Activated T-helper 9 cell treated with anti-CD3 and anti-CD28 coated beads, Interleukin-2, amount 50 U/mL, for 16 hours (primary cell): ENCODE measurements around the gene GPR32.
"Not testable (repeated sequence)": the region's sequence is repeated elsewhere in the genome, so short reads cannot be mapped to it uniquely, and the experiment has no call there.

Source experiments
- DNase-seq: peaks from one replicate; pipeline ENCODE4 v3.0.0-alpha.2; 2020; ENCODE audit warnings: low read depth

The GPR32 gene, protein sequence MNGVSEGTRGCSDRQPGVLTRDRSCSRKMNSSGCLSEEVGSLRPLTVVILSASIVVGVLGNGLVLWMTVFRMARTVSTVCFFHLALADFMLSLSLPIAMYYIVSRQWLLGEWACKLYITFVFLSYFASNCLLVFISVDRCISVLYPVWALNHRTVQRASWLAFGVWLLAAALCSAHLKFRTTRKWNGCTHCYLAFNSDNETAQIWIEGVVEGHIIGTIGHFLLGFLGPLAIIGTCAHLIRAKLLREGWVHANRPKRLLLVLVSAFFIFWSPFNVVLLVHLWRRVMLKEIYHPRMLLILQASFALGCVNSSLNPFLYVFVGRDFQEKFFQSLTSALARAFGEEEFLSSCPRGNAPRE

DNA sequence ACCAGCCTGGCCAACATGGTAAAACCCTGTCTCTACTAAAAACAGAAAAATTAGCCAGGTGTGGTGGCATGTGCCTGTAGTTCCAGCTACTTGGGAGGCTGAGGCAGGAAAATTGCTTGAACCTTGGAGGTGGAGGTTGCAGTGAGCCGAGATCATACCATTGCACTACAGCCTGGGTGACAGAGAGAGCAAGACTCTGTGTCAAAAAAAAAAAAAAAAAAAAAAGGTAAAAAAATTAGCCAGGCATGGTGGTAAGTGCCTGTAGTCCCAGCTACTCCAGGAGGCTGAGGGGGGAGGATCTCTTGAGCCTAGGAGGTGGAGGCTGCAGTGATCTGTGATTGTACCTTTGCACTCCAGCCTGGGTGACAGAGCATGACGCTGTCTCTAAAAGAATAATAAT is at the start of gene GPR32:
Gene GPR32 (plus strand): TSS at position 301 of the 400 bp plus-strand sequence. CDS start 137 bp downstream, outside the sequence.
- not testable (repeated sequence) for DNase-seq

DNA sequence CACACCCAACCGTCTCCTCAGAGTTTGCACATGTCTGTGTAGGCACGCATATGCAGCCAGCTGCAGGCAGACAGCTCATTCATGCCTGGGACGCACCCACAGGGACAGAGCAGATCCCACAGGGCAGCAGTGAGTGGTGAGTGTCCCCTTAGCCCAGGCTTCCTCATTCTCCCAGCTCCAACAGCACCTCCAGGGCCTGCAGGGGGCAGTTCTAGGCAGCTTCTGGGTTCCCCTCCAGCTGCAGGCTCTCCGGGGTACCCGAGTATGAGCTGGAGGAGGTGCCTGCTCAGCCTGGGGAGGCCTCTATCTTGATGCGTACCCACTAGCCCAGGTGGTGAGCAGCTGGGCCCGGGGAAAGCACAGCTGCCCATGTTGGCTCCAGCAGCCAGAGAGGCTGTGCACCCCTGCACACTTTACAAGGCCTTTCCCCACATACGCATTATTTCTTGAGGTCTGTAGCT is 49.3 kb upstream of the GPR32 start:
- no peak for DNase-seq

DNA sequence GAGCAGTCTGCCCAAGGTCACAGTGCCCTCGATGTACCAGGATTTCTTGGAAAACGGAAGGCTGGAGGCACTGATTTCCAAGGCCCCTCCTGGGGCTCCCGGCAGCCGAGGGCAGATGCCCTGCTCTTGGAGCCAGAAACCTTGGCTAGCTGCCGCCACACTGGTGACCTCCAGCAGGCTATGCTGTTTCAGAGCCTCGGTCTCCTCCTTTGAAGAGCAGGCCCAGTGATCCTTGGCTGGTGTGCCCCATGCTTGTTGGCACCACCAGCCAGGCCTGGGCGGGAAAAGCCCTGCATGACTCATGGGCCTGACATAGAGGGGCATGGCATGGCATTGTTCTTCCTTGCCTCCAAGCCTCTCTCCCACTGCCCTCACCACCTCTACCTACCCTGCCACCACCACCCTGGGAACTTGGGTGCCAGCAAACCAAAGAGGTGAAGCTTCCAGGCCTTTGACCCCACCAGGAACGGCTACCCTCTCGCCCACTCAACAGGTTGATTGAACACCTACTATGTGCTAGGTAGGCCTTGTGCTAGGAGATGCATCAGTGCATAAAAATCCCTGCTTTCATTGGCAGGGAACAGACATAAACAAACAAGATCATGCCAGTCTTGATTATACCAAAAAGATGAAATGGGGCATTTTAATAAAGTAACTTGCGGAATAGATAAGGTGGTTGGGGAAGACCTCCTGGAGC is 48.7 kb upstream of the GPR32 start:
- DNase-seq, result no peak

DNA sequence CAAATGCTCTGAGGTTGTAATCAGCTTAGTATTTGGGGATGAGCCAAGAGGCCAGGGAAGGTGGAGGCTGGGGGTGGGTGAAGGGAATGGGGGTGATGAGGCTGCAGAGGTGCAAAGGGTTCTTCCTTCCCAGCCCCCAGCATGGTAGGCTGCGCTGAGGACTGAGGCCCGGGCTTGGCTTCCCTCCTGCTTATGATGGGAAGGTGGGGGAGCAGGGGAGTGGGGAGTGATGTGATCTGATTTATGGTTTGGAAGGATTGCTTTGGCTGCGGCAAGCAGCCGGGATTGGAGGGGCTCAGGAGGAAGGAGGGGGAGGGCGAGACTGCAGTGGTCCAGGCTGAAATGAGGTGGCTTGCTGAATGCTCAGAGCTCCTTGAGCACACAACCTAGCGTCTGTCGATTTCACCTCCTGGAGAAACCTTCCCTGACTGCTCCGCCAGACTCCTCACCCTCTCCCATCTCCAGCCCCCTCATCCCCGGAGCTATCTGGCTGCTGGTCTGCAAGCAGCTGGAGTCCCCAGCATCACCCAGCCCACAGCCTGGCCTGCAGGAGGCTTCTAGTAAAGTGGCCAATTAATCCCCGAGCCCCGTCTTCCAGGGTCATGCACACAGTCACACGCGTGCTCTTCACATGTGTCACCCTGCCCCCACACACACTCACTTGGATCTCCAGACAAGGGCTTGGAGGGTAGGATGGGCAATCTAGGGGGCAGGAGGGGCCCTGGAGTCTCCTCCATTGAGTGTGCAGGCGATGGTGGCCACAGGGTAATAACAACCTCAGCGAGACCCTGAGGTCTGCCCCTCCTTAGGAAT is 47.9 kb upstream of the GPR32 start:
- no peak for DNase-seq

DNA sequence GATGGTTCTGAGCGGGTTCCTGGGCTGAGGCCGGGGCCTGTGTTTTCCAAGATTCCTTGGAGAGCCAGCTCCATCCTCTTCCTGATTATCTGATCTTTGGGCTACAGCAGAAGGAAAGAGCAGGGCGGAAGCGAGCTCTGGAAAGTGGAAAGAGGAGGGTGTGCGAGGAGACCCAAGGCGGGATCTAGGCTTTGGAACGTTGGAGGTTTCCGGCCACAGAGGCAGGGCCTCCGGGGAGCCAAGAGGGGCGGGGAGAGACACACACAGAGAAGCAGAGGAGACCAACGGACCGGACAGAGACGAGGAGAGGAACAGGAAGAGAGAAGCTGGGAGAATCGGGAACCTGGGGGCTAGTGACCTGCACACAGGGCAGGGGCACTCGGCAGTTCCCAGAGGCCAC is 47.2 kb upstream of the GPR32 start, which contains the start of gene CLEC11A:
Gene CLEC11A (plus strand): TSS at position 296 of the 400 bp plus-strand sequence. CDS start 162 bp downstream, outside the sequence.
- DNase-seq, result no peak

DNA sequence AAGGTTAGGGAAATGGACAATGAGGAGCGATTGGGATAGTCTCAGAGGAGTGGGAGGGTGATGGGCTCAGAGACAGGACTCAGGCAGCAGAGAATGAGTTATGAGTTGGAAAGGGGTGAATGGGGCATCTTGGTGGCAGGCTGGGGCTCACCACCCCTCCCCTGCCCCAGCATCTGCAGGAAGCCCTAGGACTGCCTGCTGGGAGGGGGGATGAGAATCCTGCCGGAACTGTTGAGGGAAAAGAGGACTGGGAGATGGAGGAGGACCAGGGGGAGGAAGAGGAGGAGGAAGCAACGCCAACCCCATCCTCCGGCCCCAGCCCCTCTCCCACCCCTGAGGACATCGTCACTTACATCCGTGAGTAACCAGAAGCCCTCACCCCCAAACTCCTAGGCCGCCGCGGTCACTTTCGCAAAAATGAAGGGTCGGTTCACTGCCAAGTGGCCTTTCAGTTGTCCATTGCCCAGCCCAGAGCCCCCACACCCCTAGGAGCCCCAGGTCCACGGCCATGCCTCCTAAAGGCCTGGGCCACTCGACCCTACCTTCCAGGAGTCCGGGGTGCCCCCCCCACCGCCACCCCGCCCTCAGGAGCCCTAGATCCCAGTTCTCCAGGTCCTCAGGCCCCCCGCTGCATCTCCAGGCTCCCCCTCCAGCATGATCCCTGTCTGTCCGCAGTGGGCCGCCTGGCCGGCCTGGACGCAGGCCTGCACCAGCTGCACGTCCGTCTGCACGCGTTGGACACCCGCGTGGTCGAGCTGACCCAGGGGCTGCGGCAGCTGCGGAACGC is 46.3 kb upstream of the GPR32 start:
- DNase-seq, result no peak

DNA sequence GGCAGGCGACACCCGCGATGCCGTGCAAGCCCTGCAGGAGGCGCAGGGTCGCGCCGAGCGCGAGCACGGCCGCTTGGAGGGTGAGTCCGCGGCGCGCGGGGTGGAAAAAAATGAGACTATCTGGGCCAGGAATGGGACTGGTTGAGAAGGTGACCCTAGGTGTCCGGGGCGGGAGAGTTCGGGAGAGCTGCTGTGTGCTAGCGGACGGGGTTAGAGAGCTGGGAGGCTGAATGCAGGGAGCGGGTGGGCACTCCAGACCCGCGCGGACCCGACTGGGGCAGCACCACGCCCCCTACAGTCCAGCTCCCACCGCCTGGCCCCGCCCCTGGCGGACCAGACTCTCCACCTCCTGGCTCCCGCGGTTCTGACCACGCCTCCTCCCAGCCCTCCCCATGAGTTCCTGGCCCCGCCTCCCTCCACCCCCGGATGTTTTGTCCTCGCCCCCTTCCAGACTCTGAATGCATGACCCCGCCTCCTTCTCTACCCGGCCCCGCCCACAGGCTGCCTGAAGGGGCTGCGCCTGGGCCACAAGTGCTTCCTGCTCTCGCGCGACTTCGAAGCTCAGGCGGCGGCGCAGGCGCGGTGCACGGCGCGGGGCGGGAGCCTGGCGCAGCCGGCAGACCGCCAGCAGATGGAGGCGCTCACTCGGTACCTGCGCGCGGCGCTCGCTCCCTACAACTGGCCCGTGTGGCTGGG is 45.6 kb upstream of the GPR32 start:
- DNase-seq, result peak; percentile 65

DNA sequence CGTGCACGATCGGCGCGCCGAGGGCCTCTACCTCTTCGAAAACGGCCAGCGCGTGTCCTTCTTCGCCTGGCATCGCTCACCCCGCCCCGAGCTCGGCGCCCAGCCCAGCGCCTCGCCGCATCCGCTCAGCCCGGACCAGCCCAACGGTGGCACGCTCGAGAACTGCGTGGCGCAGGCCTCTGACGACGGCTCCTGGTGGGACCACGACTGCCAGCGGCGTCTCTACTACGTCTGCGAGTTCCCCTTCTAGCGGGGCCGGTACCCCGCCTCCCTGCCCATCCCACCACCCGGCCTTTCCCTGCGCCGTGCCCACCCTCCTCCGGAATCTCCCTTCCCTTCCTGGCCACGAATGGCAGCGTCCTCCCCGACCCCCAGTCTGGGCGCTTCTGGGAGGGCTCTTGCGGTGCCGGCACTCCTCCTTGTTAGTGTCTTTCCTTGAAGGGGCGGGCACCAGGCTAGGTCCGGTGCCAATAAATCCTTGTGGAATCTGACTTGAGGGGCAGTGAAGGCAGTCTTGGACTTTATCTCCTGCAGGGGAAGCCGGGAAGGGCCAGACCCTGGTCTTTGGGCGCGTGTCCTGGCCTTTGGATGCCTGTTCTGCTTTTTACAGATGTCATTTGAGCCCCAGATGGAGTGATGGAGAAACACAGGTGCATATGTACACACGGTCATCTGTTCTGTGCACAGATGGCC is 44.9 kb upstream of the GPR32 start:
- DNase-seq, result no peak

DNA sequence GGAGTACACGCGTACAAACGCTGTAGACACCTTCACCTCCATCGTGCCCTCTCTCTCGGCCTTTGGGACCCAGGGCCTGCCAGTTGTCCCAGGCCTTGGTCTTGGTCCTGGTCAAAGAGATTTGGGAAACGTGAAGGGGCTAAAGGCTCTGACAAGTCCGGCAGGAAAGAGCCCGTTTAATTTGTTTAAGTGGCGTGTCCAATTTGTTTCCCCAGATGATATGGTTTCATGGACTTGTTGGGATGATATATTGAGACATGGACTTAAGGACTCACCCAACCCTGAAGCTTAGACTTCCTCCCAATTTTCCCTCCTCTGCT is 44.4 kb upstream of the GPR32 start:
- no peak for DNase-seq

DNA sequence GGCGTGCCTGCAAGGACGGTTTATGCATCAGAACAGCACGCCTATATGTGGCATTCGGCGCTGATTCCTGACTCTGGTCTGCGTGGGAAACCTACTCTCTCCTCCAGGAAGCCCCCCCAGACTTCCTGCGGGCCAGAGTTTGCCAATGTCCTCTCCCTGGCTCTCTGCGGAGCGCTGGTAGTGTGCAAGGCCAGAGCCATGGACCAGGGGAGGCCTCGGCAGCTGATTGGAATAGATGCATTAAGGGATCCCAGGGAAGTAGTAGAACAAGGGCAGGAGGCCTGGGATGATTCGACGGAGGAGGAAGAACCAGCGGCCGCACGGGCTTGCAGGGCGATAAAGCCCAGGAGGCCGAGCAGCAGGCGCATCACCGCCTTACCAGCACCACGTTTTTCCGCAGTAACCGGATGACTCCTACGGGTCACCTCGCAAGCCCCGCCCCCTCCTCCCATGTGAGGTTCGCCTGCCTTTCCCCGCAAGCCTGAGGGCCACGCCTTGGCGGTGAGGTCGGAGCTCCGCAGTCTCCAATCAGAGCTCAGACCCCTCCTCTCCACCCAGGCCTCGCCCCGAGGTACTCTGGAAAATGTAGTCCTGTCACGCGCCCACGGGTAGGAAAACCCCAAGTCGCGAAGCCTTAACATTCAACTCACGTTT is 42.1 kb upstream of the GPR32 start:
- DNase-seq, result no peak

DNA sequence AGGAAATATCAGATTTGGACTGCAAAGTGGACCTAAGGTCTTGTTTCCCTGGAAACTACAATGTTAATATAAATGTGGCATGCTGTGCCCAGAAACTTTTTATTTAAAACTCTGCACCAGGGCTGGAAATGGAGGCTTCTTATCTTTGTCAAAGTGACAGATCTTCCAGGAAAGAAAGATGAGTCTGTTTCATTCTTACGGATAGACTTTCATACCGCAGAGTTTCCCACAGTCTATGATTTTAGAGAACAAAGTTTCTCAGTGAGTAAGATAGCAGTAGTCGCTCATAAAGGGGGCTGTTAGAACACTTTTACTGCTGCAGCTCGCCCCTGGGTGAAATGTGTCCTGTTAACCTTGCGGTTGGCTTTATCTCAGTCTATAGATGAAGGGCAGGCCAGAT is 40.4 kb upstream of the GPR32 start:
- DNase-seq, result no peak

DNA sequence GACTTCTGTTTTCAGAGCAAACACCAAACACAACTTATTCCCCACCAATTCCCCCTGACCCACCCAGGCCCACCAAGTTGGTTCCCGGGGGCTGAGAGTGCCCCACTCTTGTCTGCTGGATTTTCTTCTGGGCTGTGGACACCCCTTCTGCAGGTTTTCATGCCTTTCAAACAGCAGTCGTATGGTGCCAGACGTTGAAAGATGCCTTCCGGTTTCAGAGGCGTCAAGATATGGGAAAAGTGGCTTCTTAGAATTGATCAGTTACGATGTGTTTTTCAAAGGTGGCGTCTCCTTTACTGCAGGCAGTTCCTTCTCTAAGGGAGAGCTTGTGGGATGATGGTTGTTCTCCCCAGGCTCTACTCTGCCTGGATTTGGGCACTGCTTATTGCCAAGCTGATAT is 34.4 kb upstream of the GPR32 start:
- DNase-seq, result no peak

DNA sequence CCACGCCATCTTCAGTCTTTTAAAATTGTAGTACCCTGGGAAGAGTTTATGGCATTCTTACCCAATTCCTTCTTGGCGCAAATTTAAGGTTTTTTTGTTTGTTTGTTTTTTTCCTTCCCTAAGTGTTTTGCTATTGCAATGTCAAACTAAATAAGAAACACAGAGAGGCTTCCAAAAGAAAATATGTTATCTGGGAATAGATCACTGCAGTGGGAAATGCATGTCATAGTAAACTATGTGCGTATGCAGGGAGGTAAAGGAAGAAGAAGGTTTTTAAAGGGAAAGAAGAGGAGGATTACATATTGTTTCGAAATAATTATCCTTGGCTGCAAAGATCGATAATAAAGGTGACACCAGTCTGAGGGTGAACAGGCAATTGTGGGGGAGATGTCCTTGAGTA is 33.9 kb upstream of the GPR32 start:
- no peak for DNase-seq

DNA sequence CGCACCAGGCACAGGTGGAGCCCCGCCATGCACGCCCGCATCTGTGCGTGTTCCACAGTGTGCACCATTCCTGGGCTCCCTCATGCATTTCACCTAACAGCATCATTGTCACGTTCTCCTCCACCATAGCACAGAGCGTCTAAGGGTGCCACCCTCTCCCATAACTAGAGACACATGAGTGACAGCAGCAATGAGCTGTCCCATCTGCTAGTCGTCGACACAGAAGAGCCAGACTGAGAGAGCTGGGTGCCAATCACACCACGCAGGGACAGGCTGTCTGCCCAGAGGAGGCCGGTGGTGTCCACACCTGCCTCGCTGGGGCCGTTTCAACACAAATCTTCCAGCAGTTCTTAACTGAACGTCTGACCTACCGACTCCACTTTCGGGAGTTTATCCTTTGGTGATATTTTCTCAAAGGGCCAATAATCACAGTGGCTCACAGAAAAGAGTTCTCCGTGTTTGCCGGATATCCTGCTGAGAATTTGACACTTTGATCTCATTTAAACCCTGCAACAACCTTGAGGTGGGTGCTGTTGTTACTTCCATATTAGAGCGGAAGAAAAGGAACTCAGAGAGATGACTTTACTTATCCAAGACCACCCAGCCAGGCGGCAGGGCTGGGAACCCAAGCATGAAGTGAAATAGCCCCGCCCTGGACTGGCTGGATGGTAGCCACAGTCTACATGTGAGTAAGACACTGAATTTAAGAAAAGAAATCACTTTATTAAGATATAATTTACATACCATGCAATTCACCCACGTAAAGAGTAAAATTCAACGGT is 30.9 kb upstream of the GPR32 start:
- no peak for DNase-seq

DNA sequence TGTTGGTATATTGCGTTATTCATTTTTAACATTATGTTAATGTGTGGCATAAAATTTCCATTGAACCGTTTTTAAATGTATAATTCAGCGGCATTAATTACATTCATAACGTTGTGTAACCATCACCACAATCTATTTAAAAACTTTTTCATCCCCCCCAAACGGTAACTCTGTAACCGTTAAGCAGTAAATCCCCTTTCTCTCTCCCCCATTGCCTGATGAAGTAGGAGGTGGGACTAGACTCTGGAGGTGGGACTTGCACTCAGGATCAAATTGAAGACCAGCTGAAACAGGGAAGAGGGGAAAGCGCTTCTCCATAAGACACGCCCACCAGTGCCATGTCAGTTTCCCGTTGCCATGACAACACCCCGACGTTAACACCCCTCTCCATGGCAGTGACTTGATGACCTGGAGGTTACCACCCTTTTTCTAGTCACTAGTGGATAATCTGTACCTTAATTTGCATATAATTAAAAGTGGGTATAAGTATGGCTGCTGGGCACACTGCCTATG is 30.3 kb upstream of the GPR32 start:
- DNase-seq, result no peak

DNA sequence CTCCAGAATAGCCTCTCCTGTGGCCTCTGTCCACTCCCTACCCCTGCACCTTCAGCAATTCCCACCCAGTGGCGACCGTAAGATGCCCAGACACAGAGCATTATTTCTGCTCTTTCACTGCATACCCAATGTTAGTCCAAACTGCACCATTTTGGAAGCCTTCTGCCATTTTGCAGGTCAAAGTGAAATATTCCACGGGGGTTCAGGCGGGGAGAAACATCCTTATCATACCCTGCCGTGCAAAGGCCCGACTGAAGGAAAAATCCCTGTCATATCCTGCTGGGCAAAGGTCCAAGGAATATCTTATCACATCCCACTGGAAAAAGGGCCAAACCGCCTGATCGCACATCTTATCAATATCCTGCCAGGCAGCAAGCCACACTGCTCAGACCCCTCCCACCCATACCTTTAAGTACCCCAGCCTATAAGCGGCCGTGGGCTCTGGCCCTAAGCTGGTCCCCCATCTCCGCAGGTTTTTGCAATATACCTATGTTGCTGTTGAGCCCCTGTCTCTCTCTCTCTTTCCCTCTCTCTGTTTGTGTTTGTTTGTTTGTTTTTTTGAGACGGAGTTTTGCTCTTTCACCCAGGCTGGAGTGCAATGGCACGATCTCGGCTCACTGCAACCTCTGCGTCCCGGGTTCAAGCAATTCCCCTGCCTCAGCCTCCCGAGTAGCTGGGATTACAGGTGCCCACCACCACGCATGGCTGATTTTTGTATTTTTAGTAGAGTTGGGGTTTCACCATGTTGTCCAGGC is 28.9 kb upstream of the GPR32 start:
- no peak for DNase-seq

DNA sequence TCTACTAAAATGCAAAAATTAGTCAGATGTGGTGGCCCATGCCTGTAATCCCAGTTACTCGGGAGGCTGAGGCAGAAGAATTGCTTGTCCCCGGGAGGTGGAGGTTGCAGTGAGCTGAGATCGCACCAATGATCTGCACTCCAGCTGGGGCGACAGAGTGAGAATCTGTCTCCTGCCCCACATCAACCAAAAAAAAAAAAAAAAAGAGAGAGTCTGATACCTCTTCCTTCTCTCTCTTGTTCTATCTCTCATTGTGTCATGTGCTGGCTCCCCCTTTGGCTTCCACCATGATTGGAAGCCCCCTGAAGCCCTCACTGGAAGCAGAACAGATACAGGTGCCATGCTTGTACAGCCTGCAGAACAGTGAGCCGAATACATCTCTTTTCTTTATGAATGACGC is 26.7 kb upstream of the GPR32 start:
- DNase-seq, result no peak

DNA sequence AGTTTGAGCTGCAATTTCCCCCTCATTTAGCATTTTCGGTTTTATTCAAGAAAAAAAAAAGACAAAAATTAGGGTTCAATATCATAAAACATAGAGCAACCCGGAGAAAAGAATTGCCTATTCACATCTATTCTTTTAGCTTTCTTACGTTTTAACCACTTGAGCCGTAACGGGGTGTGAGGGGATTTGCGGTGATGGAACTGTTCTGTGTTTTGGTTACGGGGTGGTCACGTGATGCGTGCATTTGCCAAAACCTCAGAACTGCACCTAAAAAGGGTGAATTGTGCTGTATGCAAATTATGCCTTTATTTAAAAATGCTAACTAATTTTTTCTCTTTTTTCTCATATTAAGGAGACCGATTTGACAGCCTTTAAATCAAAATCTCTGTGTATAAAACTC is 25.0 kb upstream of the GPR32 start:
- DNase-seq, result no peak
